ENCODE results near the gene MRPS7. TPM values are rescaled to one million over a fixed set of nuclear protein-coding genes. Genes with fewer than 3 reads are reported as not detected.
A peak's percentile ranks its signal among the peaks of the same experiment; 100 is the strongest.

Gene MRPS7
- total and polyA plus RNA-seq, 10 of the 15 experiments (the other 5 are each of a cell fraction or from before 2014, with no cell fraction given): 88.4 to 217 (median 109) TPM

GRCh38 chr17:75289115-75289831 lies 27.6 kb downstream of the MRPS7 start, which contains the start of gene SLC25A19 (continued):
- TF ChIP-seq ESRRA (IDR thresholded peaks at IDR 0.05; ENCODE audit: low read length) (no peak), MEF2A (IDR thresholded peaks at IDR 0.05; ENCODE audit: insufficient read depth, low read depth, low read length) (peak; percentile 31; the same call in 1 of the 2 replicates), GATAD2B (conservative IDR thresholded peaks at IDR 0.05; ENCODE audit: low read depth) (peak; percentile 23; the same call in 1 of the 2 replicates), RCOR1 (conservative IDR thresholded peaks at IDR 0.05; ENCODE audit: low read depth, low read length) (no peak), SMAD1 (IDR thresholded peaks at IDR 0.05; ENCODE audit: low read depth, partially characterized antibody) (no peak), ZBTB40 (IDR thresholded peaks at IDR 0.05; ENCODE audit: borderline replicate concordance) (peak; percentile 77; the same call in 1 of the 2 replicates), SPI1 (IDR thresholded peaks at IDR 0.05; ENCODE audit: borderline replicate concordance, insufficient read depth, low read depth, low read length) (no peak), SKIL (IDR thresholded peaks at IDR 0.05; ENCODE audit: low read depth, poor library complexity, severe bottlenecking) (no peak), EP300 (IDR thresholded peaks at IDR 0.05; ENCODE audit: borderline replicate concordance in 1 of 2, control insufficient read depth in 1 of 2, low read depth in 2 of 2, low read length in 2 of 2) (no peak), CBX3 (IDR thresholded peaks at IDR 0.05; ENCODE audit: borderline replicate concordance, low read depth) (no peak), SMC3 (IDR thresholded peaks at IDR 0.05; ENCODE audit: borderline replicate concordance, low read length) (peak; percentile 35; the same call in 1 of the 2 replicates), TARDBP (IDR thresholded peaks at IDR 0.05; ENCODE audit: borderline replicate concordance) (no peak), ZNF24 (IDR thresholded peaks at IDR 0.05) (no peak)
- TF ChIP-seq, protein P1, sequence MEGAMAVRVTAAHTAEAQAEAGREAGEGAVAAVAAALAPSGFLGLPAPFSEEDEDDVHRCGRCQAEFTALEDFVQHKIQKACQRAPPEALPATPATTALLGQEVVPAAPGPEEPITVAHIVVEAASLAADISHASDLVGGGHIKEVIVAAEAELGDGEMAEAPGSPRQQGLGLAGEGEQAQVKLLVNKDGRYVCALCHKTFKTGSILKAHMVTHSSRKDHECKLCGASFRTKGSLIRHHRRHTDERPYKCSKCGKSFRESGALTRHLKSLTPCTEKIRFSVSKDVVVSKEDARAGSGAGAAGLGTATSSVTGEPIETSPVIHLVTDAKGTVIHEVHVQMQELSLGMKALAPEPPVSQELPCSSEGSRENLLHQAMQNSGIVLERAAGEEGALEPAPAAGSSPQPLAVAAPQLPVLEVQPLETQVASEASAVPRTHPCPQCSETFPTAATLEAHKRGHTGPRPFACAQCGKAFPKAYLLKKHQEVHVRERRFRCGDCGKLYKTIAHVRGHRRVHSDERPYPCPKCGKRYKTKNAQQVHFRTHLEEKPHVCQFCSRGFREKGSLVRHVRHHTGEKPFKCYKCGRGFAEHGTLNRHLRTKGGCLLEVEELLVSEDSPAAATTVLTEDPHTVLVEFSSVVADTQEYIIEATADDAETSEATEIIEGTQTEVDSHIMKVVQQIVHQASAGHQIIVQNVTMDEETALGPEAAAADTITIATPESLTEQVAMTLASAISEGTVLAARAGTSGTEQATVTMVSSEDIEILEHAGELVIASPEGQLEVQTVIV (IDR thresholded peaks at IDR 0.05; ENCODE audit: borderline replicate concordance, partially characterized antibody): no peak
- TF ChIP-seq, protein P2, sequence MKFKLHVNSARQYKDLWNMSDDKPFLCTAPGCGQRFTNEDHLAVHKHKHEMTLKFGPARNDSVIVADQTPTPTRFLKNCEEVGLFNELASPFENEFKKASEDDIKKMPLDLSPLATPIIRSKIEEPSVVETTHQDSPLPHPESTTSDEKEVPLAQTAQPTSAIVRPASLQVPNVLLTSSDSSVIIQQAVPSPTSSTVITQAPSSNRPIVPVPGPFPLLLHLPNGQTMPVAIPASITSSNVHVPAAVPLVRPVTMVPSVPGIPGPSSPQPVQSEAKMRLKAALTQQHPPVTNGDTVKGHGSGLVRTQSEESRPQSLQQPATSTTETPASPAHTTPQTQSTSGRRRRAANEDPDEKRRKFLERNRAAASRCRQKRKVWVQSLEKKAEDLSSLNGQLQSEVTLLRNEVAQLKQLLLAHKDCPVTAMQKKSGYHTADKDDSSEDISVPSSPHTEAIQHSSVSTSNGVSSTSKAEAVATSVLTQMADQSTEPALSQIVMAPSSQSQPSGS (IDR thresholded peaks at IDR 0.05; ENCODE audit: low read length): no peak
